Measurements from ENCODE around the gene SLU7.

The SLU7 gene

GRCh38 chr5:160367885-160368284 is 51.0 kb downstream of the SLU7 start:
- DNase-seq (ENCODE audit: extremely low read depth in 1 of 2, low read depth in 1 of 2), result no peak

DNA sequence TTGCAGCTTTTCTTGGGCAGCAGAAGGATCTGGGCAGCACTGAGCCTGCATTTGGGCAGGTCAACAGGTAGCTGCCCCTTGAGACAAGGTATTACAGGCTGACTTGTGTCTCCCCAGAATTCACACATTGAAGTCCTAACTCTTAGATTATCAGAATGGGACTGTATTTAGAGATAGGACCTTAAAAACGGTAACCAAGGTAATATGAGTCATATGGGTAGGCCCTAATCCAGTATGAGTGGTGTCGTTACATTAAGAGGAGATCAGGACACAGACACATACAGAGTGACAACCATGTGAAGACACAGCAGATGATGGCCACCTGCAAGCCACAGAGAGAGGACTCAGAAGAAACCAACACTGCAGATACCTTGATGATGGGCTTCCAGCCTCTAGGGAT is 51.6 kb downstream of the SLU7 start:
- DNase-seq (ENCODE audit: extremely low read depth in 1 of 2, low read depth in 1 of 2), result no peak

- DNase-seq (ENCODE audit: extremely low read depth in 1 of 2, low read depth in 1 of 2), result no peak
Measured at GRCh38 chr5:160366230-160366629, 52.7 kb downstream of the SLU7 start.

GRCh38 chr5:160363660-160364395 is 55.1 kb downstream of the SLU7 start:
- no peak for DNase-seq (ENCODE audit: extremely low read depth in 1 of 2, low read depth in 1 of 2)

DNA sequence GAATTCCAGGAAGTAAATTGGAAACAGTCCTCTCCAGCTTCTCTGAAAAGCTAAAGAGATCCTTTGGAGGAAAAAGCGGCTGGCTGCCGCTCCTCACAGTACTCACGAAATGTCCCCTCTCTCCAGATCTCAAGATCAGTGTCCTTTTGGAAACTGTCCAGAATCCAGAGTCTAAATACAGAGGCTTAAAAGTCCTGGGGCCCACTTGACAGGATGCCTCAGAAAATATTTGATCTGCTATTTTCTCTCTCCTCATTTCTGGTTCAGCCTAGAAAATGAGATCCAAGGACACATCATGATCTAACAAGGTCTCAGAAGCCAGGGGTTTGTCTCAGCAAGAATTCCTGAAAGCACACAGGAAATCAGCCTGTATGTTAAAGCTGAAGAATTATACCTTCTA is 55.7 kb downstream of the SLU7 start:
- DNase-seq (ENCODE audit: extremely low read depth in 1 of 2, low read depth in 1 of 2), result no peak

- DNase-seq (ENCODE audit: extremely low read depth in 1 of 2, low read depth in 1 of 2), result no peak
Measured at GRCh38 chr5:160361624-160362228, 57.2 kb downstream of the SLU7 start.

- DNase-seq (ENCODE audit: extremely low read depth in 1 of 2, low read depth in 1 of 2), result no peak
Measured at GRCh38 chr5:160360310-160360709, 58.6 kb downstream of the SLU7 start.

DNA sequence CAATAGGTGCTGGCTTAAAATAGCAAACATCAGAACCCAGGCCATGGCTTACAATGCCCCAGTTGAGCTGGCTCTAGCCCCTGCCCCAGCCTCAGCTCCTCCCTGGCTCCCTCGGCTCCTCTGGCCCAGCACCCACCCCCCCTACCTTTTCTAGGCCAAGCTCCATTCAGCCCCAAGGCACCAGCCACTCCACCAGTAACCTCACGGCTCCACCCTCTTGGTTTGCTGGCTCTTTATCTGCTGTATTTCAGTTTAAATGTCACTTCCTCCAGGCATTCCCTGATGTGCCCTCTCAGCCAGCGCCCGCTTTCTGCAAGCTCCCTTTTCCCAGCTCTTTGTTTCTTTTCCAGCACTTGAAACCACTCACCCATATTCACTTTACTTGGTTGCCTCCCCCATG is 59.1 kb downstream of the SLU7 start:
- no peak for DNase-seq (ENCODE audit: extremely low read depth in 1 of 2, low read depth in 1 of 2)

- no peak for DNase-seq (ENCODE audit: extremely low read depth in 1 of 2, low read depth in 1 of 2)
Measured at GRCh38 chr5:160359242-160359641, 59.6 kb downstream of the SLU7 start.

- DNase-seq (ENCODE audit: extremely low read depth in 1 of 2, low read depth in 1 of 2), result no peak
Measured at GRCh38 chr5:160357861-160358411, 60.9 kb downstream of the SLU7 start.

DNA sequence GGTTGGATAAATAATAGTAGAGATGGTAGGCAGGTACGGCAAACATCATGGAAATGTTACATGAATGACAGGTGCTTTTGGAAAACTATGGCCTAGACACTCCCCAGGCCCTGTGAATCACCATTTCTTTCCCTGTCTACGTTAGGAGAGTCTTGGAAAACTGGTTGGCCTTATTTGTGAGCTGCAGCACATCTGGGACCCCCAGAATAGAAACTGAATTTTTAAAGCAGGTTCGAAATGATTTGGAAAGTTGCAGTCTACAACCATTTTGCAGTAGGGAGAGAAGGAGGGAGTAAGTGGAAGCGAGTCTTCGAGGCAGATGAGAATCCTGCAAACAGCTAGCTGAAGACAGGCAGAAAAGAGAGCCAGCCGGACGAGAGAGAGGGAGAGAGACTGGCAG is 61.5 kb downstream of the SLU7 start:
- no peak for DNase-seq (ENCODE audit: extremely low read depth in 1 of 2, low read depth in 1 of 2)

- no peak for DNase-seq (ENCODE audit: extremely low read depth in 1 of 2, low read depth in 1 of 2)
Measured at GRCh38 chr5:160356550-160357347, 62.1 kb downstream of the SLU7 start.

- DNase-seq (ENCODE audit: extremely low read depth in 1 of 2, low read depth in 1 of 2), result no peak
Measured at GRCh38 chr5:160354666-160355065, 64.2 kb downstream of the SLU7 start.

DNA sequence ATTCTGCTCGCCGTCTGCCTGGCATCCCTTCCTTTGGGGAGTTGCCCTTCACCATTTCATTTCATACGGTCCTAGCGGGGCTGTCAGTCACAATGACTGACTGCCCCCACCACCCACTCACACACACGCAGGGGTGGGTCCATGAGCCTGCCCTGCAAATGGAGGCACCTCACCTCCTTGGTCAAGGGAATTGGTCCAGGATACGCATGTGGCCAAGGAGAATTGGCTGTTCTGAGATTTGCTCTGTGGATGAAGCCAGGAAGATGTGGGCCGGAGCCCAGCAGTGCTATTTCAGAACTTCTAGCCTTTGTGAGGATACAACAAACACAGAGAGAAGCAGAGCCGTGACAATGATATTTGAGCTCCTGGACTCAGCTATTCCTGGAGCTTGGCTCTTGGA is 65.5 kb downstream of the SLU7 start:
- DNase-seq (ENCODE audit: extremely low read depth in 1 of 2, low read depth in 1 of 2), result no peak

GRCh38 chr5:160352308-160352707 is 66.6 kb downstream of the SLU7 start:
- DNase-seq (ENCODE audit: extremely low read depth in 1 of 2, low read depth in 1 of 2), result no peak

Measured in activated CD8-positive, alpha-beta memory T cell treated with anti-CD3 and anti-CD28 coated beads for 1 hour (primary cell).